Brain microvascular endothelial cell (primary cell): ENCODE data around the gene ALDH1A2.

Experiments used
- DNase-seq: peaks from one replicate; pipeline ENCODE4 v3.0.0-alpha.2; 2020
- H3K27ac ChIP-seq: fragments of 250-450 bp; sonication (Bioruptor Pico); 2 replicates; pipeline ENCODE4 v1.5.1; 2020; ENCODE audit warnings: mild to moderate bottlenecking, moderate library complexity
- H3K27me3 ChIP-seq: fragments of 250-450 bp; sonication (Bioruptor Pico); replicated peaks from 2 replicates; pipeline ENCODE4 v1.5.1; 2020; ENCODE audit warnings: mild to moderate bottlenecking
- H3K36me3 ChIP-seq: fragments of 250-450 bp; sonication (Bioruptor Pico); replicated peaks from 2 replicates; pipeline ENCODE4 v1.5.1; 2020; ENCODE audit warnings: mild to moderate bottlenecking
- H3K4me3 ChIP-seq: 2 replicates; pipeline ENCODE4 v1.5.1; 2011; ENCODE audit warnings: low read depth, mild to moderate bottlenecking, control low read depth, low read length, moderate library complexity
- CTCF ChIP-seq: IDR thresholded peaks from 2 replicates; pipeline ENCODE4 v1.5.1; 2011; ENCODE audit warnings: low read depth, mild to moderate bottlenecking, moderate library complexity, low read length, control low read depth, inconsistent platforms; ENCODE audit errors: missing control alignments
- in situ Hi-C: cut with HindIII; loops from 2 replicates; pipeline ENCODE4 v1.10.0; 2017; ENCODE audit warnings: low sequenced_read_pairs, low pct_ligation_motif_present

Gene ALDH1A2

GRCh38 chr15:58062175-58062574, 3.3 kb downstream of the ALDH1A2 start:
- DNase-seq = no peak
- H3K27ac ChIP-seq = no peak overlapping the region
- in situ Hi-C loops = no loop called here
- no peak overlapping the region for H3K4me3 ChIP-seq
- H3K36me3 ChIP-seq = no peaks in the 10 kb centered on the region
- TF ChIP-seq CTCF = no peak
- peaks cover 48% of the 10 kb centered on the region for H3K27me3 ChIP-seq

- H3K4me3 ChIP-seq = no peak overlapping the region
- in situ Hi-C loops = no loop called here
- no peaks in the 10 kb centered on the region for H3K36me3 ChIP-seq
- no peak overlapping the region for H3K27ac ChIP-seq
- no peak for TF ChIP-seq CTCF
- DNase-seq = no peak
- peaks cover 42% of the 10 kb centered on the region for H3K27me3 ChIP-seq
These were observed 4.9 kb downstream of the ALDH1A2 start for GRCh38 chr15:58060575-58060974.

- in situ Hi-C loops = no loop called here
- H3K27me3 ChIP-seq = peaks cover 23% of the 10 kb centered on the region
- H3K4me3 ChIP-seq = no peak overlapping the region
These were observed 6.8 kb downstream of the ALDH1A2 start for GRCh38 chr15:58058729-58059128.

GRCh38 chr15:58058073-58058472, 7.4 kb downstream of the ALDH1A2 start:
- Histone ChIP-seq H3K27me3 (peaks cover 17% of the 10 kb centered on the region), H3K4me3 (no peak overlapping the region), H3K27ac (no peak overlapping the region), H3K36me3 (no peaks in the 10 kb centered on the region)
- no peak for DNase-seq
- TF ChIP-seq CTCF = no peak
- in situ Hi-C loops = no loop called here

More at GRCh38 chr15:58058729-58059128, 6.8 kb downstream of the ALDH1A2 start:
- no peak for DNase-seq
- H3K27ac ChIP-seq = no peak overlapping the region
- no peaks in the 10 kb centered on the region for H3K36me3 ChIP-seq
- no peak for TF ChIP-seq CTCF

GRCh38 chr15:58057559-58057958, 8.0 kb downstream of the ALDH1A2 start:
- in situ Hi-C loops = no loop called here
- no peaks in the 10 kb centered on the region for H3K36me3 ChIP-seq
- DNase-seq = no peak
- no peak overlapping the region for H3K4me3 ChIP-seq
- H3K27ac ChIP-seq = no peak overlapping the region
- TF ChIP-seq CTCF = no peak
- H3K27me3 ChIP-seq = peaks cover 11% of the 10 kb centered on the region

- Histone ChIP-seq H3K36me3 (no peaks in the 10 kb centered on the region), H3K27ac (no peak overlapping the region), H3K4me3 (no peak overlapping the region), H3K27me3 (peaks cover 4% of the 10 kb centered on the region)
- peak; percentile 36 for TF ChIP-seq CTCF
- no peak for DNase-seq
- in situ Hi-C loops = no loop called here
These were observed 9.5 kb downstream of the ALDH1A2 start for GRCh38 chr15:58056015-58056414.
